Adrenal gland (tissue), 12 donors: Measurements from ENCODE around the gene EFHC1. TPM values are rescaled to one million over a fixed set of nuclear protein-coding genes. Genes with fewer than 3 reads are reported as not detected.

Experiments used
- DNase-seq, 7 donors: peaks; one replicate each; pipeline ENCODE4 v3.0.0-alpha.2; 2019 to 2020
- H3K27ac ChIP-seq, 5 donors: fragments of 200-600 bp; sonication (generic) in 4 of 5; 1 replicate in 3 of 5; 2 replicates in 2 of 5; pipeline versions ENCODE4 v1.5.1 to v1.8.0; 2016 to 2020; ENCODE audit warnings: mild to moderate bottlenecking in 1 of 5
- H3K27me3 ChIP-seq: fragments of 200-600 bp; 2 replicates; pipeline ENCODE4 v1.8.0; 2021
- H3K36me3 ChIP-seq, 2 donors: fragments of 200-600 bp; replicated peaks in 1 of 2; 1 replicate in 1 of 2; 2 replicates in 1 of 2; pipeline versions ENCODE4 v1.5.1 to v1.8.0; 2018 to 2022
- H3K4me1 ChIP-seq, 2 donors: fragments of 200-600 bp; replicated peaks in 1 of 2; 1 replicate in 1 of 2; 2 replicates in 1 of 2; pipeline versions ENCODE4 v1.5.1 to v1.8.0; 2018 to 2021
- H3K4me3 ChIP-seq, 4 donors: fragments of 200-600 bp; sonication (generic) in 3 of 4; one replicate each; pipeline ENCODE4 v1.5.1; 2016 to 2018
- H3K9me3 ChIP-seq, 3 donors: fragments of 200-600 bp; sonication (generic) in 1 of 3; replicated peaks in 1 of 3; 1 replicate in 2 of 3; 2 replicates in 1 of 3; pipeline versions ENCODE4 v1.5.1 to v1.8.0; 2016 to 2021
- POLR2A ChIP-seq, 2 donors: fragments of 450-650 bp; IDR thresholded peaks; one replicate each; pipeline ENCODE4 v1.6.1; 2017; ENCODE audit warnings: antibody characterized with exemption in 2 of 2, mild to moderate bottlenecking in 2 of 2, moderate library complexity in 1 of 2
- WGBS, 4 donors: extraction: QIAGEN DNeasy Blood & Tissue Kit in 2 of 4; methylation state at CpG; one replicate each; pipeline versions ENCODE4 v1.1.5 to v1.1.7; 2013 to 2017; 5-methylcytosine and 5-hydroxymethylcytosine counted together
- intact Hi-C, 2 donors: fragments of 100-400 bp; cut with DNase I; formaldehyde crosslinking; loops; one replicate each; pipeline versions ENCODE4 v1.14.1 to v1.15.0; 2022 to 2023
- polyA plus RNA-seq, 3 donors: library from polyadenylated mRNA; stranded (reverse); fragments of 200-250 nt in 2 of 3; fragments of 350-450 nt in 1 of 3; fragmentation: Illumina TruSeq in 1 of 3; extraction: RNeasy Lipid Tissue Mini Kit (QIAGEN cat#74804) in 1 of 3; gene quantifications; one replicate each; pipeline ENCODE4 v1.2.3, GENCODE V29; 2013 to 2014
- total RNA-seq, 9 donors: library from RNA; depleted of rRNA in 4 of 9; stranded (reverse); fragments of >200 nt in 4 of 9; fragments of 120-200 nt in 1 of 9; fragmentation: NEBNext Ultra II Directional in 1 of 9; extraction: Animal tissue kit (Norgen Biotek cat#: 25700) in 1 of 9; gene quantifications; one replicate each; pipeline versions ENCODE4 v1.1.0 to v1.2.4, GENCODE V29; 2013 to 2023
- TF ChIP-seq, protein P1 (sequence below), 6 experiments: fragments of 450-650 bp in 4 of 6; fragments of 200-600 bp in 2 of 6; sonication (generic) in 1 of 6; IDR thresholded peaks; 1 replicate in 5 of 6; 2 replicates in 1 of 6; pipeline versions ENCODE4 v1.5.1 to v1.8.0; 2016 to 2021; ENCODE audit warnings: antibody characterized with exemption in 6 of 6, mild to moderate bottlenecking in 2 of 6, moderate library complexity in 1 of 6
- donor health status: healthy with polysubstance abuse.
- donor health status: Bipolar disorder and iron deficiency.
- donor health status: DM: yes; HTN: yes; CAD: no.
- donor health status: DM: no; HTN: no; CAD: no.
- donor health status: DM: no; HTN: no; CAD: no.
- donor health status: DM: yes; HTN: yes; CAD: no.

Gene EFHC1
- total and polyA plus RNA-seq, 12 donors: 4.0 to 47.9 (median 16.8) TPM

DNA sequence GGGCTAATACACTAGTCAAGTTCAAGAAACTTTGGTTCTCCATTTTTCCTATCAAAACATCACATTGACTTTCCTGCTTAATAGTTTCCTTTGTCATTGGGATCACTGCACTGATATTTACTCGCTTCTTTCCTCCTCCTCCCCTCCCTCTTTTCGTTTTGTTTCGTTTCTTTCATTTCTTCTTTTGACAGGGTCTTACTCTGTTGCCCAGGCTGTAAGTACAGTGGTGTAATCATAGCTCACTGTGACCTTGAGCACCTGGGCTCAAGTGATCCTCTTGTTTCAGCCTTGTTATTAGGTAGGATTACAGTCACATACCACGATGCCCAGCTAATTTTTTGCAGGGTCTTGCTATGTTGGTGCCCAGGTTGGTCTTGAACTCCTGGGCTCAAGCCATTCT, 45.9 kb upstream of the EFHC1 start:
- TF ChIP-seq, protein P1, sequence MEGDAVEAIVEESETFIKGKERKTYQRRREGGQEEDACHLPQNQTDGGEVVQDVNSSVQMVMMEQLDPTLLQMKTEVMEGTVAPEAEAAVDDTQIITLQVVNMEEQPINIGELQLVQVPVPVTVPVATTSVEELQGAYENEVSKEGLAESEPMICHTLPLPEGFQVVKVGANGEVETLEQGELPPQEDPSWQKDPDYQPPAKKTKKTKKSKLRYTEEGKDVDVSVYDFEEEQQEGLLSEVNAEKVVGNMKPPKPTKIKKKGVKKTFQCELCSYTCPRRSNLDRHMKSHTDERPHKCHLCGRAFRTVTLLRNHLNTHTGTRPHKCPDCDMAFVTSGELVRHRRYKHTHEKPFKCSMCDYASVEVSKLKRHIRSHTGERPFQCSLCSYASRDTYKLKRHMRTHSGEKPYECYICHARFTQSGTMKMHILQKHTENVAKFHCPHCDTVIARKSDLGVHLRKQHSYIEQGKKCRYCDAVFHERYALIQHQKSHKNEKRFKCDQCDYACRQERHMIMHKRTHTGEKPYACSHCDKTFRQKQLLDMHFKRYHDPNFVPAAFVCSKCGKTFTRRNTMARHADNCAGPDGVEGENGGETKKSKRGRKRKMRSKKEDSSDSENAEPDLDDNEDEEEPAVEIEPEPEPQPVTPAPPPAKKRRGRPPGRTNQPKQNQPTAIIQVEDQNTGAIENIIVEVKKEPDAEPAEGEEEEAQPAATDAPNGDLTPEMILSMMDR (IDR thresholded peaks at IDR 0.05): no peak
- TF ChIP-seq POLR2A (IDR thresholded peaks at IDR 0.05): no peak
- Histone ChIP-seq H3K27me3 (no peaks in the 10 kb centered on the region), H3K4me1 (peaks cover 0 to 16% of the 10 kb centered on the region in 2 donors), H3K9me3 (no peaks in the 10 kb centered on the region), H3K36me3 (no peaks in the 10 kb centered on the region), H3K4me3 (no peak overlapping the region), H3K27ac (no peak overlapping the region)
- WGBS, 4 donors: 88 to 94% (median 93%) methylated on average over 4 of the region's 4 CpGs
- intact Hi-C loops: no loop called here
- DNase-seq: no peak

GRCh38 chr6:52375780-52376556, 44.2 kb upstream of the EFHC1 start:
- no peak for DNase-seq
- no peak overlapping the region for H3K4me3 ChIP-seq
- H3K36me3 ChIP-seq: no peaks in the 10 kb centered on the region
- no peaks in the 10 kb centered on the region for H3K27me3 ChIP-seq
- no peak for TF ChIP-seq POLR2A (IDR thresholded peaks at IDR 0.05)
- TF ChIP-seq, protein P1 (IDR thresholded peaks at IDR 0.05): no peak
- intact Hi-C loops: no loop called here
- 76 to 100% (median 90%) methylated on average over 2 of the region's 2 CpGs for WGBS, 4 donors
- H3K27ac ChIP-seq: no peak overlapping the region
- H3K9me3 ChIP-seq: no peaks in the 10 kb centered on the region
- peaks cover 0 to 16% of the 10 kb centered on the region in 2 donors for H3K4me1 ChIP-seq

- no peaks in the 10 kb centered on the region for H3K9me3 ChIP-seq
- peak in 2 of 7 donors; percentile 14 to 24 for DNase-seq
- peaks cover 0 to 16% of the 10 kb centered on the region in 2 donors for H3K4me1 ChIP-seq
- peak overlapping the region in 1 of 5 donors; percentile 37 for H3K27ac ChIP-seq
- no peaks in the 10 kb centered on the region for H3K36me3 ChIP-seq
- intact Hi-C loops: no loop called here
- WGBS, 4 donors: 80 to 86% (median 82%) methylated on average over 3 of the region's 3 CpGs
- H3K4me3 ChIP-seq: no peak overlapping the region
- no peak for TF ChIP-seq POLR2A (IDR thresholded peaks at IDR 0.05)
- TF ChIP-seq, protein P1 (IDR thresholded peaks at IDR 0.05): no peak
- no peaks in the 10 kb centered on the region for H3K27me3 ChIP-seq
Observed at GRCh38 chr6:52376763-52377162, 43.4 kb upstream of the EFHC1 start.

DNA sequence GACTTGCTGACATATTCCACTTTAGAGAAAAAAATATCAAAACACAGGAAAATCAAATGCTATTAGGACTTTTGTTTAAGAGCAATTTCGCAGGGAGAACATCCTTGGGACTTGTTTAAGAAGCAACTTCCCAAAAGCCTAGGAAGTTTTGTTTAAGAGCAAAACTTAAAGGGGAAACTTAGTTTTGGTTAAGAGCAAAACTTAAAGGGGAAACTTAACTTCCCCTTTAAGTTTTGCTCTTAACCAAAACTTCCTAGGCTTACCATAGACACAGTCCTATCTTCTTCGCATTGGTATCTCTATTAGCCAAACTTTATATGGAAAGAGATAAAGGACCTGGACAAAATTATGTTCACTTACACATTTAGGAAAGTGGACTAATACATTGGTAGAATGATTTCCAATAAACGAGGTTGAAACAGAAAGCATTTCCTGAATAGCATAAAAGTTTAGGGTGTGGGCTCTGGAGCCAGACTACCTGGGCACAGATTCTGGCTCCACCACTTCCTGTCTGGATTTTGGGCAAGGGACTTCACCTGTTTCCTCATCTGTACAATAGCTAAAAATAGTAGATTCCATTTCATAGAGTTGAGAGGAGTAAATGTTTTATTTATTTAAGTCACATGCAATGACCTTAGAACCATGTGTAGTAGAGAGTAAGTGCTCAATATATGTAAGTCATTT, 42.5 kb upstream of the EFHC1 start:
- intact Hi-C loops: no loop called here
- H3K4me1 ChIP-seq: peaks cover 0 to 16% of the 10 kb centered on the region in 2 donors
- no peaks in the 10 kb centered on the region for H3K36me3 ChIP-seq
- H3K27me3 ChIP-seq: no peaks in the 10 kb centered on the region
- H3K9me3 ChIP-seq: no peaks in the 10 kb centered on the region
- peak overlapping the region in 1 of 5 donors; percentile 37 for H3K27ac ChIP-seq
- H3K4me3 ChIP-seq: no peak overlapping the region
- no peak for DNase-seq
- 60 to 75% (median 68%) methylated on average over 3 of the region's 3 CpGs for WGBS, 4 donors
- TF ChIP-seq, protein P1 (IDR thresholded peaks at IDR 0.05): no peak
- no peak for TF ChIP-seq POLR2A (IDR thresholded peaks at IDR 0.05)
